DMS153 treated with DMSO at 0.1 percent for 48 hours (cell line): ENCODE data around the gene TANGO2.

Source experiments
- DNase-seq: peaks from one replicate; lab custom pipeline; 2025; ENCODE audit not compliant: unreplicated experiment; lab: John Stamatoyannopoulos, UW

TANGO2 gene

DNA sequence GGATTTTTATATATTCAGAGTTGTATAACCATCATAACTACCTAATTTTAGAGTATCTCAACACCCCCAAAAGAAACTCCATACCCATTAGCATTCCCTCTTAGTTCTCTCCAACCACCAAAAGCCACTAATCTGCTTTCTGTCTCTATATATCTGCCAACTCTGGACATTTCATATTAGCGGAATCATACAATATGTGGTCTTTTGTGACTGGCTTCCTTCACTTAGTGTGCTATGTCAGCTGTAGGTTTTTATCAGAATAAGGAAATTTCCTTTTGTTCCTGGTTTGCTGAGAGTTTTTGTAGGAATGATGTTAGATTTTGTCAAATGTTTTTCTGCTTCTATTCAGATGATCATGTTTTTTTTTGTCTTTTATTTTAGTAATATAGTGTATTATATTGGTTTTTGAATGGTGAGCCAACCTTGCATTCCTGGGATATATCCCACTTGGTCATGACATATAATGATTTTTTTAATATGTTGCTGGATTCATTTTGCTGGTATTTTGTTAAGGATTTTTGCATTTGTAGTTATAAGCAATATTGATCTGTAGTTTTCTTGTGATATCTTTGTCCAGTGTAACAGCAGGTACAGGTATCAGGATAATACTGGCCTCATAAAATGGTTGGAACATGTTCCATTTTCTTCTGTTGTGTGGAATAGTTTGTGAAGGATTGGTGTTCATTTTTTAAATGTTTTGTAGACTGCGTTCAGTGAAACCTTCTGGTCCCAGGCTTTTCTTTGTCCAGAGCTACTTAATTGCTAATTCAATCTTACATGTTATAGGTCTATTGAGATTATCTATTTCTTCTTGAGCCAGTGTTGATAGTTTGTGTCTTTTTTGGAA lies 75.9 kb downstream of the TANGO2 start:
- no peak for DNase-seq

DNA sequence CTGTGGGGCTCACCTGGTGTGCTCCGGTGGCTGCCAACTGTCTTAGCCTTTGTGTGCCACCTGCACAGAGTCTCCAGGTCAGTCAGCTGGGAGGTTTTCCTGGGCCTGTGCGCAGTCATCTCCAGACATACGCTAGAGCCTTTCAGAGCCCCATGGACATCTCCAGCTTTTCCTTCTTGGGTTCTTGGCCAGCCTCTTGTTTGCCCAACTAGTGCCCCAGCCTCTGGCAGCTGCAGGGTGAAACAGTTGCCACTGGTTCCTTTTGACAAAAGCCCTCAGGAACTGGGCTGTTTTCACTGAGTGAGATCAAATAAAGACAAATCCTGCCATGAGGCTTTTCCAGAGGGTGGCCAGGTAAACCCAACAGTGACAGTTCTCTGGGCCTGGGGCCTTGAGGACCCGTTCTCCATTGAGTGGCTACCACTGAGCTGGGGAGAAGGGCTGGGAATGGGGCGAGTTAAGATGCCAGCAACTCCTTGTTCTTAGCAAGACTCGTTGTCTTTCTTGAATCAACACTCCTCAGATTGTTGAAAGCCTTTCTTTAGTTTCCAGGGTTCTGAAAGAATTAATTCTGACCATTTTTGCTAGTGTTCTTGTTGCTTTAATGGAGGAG lies 78.3 kb downstream of the TANGO2 start:
- no peak for DNase-seq

DNA sequence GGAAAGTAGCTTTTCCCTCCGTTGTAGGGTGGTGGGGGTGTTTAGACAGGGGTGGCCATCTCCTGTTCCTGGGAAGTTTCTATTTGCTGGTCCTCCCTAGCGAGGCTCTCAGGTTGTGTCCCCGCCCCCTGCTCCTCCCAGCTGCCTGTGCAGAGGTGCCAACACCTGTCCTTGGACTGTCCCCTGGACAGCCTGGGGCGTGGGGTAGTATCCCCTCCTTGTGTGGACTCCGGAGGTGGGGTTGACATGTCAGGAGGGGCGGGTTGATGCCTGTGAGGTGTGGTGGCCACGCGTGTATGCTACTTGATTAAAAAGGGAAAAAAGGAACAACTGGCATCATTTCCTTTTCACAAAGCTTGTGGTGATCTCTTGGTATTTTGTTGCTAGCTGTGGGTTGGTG lies 80.7 kb downstream of the TANGO2 start:
- DNase-seq: no peak

DNA sequence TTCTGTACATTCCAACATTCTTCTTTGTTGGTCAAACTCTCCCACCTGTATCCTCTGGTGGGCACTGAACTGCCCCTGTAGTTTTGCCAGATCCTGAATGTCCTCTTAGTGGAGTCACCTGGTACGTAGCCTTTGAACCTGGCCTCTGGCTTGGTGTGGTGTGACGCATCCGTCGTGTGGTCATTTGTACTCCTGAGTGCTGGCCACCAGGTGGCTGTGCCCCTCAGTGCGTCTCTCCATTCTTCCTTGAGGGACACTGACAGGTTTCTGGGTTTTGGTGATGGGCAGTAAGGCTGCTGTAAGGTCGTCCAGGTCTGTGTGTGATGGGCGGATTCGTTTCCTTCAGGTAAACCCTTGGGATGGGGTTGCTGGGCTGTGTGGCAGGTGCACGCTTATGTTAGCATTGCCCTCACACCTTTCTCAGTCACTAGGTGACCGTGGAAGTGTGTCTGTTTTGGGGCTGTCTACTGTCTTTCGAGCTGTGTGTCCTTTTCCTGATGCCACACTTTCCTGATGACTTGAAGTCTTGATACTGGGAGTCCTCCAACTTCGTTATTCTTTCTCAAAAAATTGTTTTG lies 81.4 kb downstream of the TANGO2 start:
- no peak for DNase-seq

DNA sequence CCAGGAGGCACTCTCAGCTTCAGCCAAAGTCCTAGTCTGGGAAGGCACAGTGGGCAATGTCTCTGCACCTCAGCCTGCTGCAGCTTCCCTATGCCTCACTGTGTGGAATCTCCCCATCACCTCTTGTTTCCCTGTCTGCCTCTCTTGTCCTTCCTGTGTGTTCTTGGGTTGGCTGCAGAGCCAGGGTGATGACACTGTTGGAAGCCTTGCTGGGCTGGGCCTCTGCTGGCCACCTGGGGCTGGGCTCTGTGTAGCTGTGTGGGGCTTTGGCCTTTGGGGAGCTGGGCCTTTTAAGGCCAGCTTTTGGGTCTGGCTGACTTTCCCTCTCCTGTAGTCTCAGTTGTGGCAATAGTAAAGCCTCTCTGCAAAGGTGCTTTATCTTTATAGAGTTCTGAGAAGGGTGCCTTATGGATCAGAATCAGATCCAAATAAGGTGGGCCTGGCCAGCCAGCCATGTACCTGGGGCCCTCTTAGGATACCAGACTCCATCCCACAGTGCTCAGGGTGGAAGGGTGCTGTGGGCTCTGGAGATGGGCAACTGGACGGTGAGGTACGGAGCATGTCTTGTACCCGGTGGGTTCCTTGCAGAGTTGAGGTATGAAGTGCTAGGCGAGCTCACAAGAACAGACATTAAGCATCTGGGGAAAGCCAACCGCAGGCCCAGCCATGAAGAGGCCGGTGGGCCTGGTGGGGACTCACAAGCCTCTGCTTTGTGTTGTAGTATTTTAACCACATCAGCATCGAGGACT lies 84.7 kb downstream of the TANGO2 start:
- no peak for DNase-seq

DNA sequence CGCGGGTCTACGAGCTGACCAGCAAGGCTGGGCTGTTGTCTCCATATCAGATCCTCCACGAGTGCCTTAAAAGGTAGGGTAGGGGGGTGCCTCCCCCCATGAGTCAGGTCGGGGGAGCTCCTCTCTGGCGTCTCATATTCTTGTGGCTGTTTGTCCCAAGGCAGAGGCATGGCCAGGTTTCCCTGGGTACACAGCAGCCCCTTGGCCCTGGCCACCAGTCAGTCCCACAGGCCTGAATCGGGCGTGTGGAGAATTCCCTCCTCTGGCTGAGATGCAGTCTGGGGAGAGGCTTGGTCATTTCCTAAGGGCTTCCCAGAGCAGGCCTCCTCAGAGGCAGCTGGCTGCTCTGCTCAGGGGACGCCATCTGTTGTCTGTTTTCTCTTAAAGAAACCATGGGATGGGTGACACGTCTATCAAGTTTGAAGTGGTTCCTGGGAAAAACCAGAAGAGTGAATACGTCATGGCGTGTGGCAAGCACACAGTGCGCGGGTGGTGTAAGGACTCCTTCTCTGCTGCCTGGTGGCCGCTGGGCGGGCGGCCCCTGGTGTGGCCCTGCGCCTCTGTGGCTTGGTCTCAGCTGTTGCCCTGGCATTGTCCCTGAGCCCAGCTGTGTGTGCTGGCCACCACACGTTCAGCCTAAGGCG lies 85.4 kb downstream of the TANGO2 start:
- no peak for DNase-seq

DNA sequence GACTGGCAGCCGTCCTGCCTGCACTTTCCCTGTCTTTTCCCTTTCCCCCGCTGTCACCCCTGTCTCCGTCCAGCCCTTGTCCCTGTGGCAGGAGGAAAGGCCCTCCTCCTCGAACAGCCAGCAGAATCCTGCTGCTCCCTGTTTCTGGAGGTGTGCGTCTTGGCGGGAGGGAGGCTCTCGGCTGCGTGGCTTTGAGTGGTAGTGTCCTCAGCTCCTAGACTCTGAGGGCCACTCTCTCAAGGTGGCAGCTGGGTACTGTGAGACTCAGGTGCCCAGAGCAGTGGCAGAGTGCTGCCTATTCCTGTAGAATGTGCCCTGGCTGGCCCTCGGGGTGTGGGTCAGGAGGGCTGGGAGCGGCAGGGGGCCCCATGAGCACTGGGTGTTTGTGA lies 85.9 kb downstream of the TANGO2 start:
- DNase-seq: no peak

DNA sequence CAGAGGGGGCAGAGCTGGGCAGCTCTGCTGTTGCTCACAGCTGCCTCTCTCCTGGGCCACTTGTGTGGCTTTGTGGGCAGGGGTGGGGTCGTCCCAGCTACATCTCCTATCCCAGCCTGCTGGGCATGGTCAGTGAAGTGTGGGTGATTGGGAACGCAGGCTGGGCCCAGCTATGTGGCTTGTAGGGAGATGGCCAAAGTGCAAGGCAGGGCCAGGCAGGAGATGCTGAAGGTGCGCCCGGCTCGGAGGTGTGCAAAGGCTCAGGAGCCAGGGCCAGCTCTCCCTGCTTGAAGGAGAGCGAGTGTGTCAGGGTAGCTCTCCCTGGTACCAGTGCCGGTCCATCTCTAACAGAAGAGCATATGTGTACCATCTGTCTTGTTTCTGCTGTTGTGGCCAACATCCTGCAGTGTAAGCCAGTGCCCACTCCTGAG lies 86.6 kb downstream of the TANGO2 start:
- DNase-seq: no peak

DNA sequence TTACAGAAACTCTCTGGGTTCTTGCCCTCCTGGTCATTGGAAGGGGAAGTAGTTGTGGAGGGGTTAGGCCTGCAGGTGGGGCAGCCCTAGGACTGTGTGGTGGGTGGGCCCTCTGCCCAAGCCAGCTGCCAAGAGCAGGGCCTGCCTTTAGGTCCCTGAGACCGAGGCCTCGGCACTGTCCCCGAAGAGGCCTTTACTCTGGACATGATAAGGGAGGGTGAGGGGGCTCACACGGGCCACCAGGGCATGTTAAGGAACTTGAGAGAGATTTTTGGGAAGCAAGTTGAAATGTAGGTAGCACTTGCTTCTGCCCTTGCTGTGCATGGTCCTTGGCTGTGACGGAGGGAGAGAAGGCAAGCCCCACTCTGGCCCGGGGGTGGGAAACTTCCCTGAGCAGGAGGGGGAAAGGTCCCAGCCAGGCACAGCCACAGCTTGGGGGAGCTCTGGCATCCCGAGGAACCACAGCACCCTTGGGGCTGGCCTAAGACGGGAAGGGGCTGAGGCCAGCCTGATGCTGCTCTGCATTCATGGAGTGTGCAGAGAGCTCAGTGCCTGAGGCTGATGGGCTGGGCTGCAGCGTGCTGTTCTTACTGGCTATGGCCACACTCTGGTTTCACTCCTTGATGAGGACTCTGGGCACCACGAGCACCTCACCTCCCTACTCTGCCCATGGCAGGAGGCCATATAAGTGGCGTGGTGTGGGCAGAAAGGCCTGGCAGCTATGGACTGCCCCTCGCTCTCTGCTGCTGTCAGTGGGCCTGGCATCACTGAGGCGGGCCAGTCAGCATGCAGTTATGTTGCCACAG lies 87.2 kb downstream of the TANGO2 start:
- DNase-seq: no peak

DNA sequence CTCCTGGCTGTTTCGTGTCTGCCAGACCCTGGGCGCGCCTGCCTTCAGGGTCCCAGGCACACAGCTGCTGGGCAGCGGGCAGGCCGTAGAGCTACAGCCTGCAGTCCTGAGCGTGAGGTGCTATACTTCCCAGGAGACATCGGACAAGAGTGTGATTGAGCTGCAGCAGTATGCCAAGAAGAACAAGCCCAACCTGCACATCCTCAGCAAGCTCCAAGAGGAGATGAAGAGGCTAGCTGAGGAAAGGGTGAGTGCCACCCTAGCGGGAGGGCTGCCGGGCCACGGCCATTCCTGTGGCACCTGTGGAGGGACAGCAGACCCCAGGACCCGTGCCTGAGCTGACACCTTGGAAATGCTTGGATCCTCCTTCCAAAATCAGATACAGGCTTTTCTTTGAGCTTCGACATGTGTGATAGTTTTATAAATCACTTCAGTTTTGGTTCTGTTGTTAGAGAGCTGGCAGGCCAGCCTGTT lies 87.9 kb downstream of the TANGO2 start:
- no peak for DNase-seq

DNA sequence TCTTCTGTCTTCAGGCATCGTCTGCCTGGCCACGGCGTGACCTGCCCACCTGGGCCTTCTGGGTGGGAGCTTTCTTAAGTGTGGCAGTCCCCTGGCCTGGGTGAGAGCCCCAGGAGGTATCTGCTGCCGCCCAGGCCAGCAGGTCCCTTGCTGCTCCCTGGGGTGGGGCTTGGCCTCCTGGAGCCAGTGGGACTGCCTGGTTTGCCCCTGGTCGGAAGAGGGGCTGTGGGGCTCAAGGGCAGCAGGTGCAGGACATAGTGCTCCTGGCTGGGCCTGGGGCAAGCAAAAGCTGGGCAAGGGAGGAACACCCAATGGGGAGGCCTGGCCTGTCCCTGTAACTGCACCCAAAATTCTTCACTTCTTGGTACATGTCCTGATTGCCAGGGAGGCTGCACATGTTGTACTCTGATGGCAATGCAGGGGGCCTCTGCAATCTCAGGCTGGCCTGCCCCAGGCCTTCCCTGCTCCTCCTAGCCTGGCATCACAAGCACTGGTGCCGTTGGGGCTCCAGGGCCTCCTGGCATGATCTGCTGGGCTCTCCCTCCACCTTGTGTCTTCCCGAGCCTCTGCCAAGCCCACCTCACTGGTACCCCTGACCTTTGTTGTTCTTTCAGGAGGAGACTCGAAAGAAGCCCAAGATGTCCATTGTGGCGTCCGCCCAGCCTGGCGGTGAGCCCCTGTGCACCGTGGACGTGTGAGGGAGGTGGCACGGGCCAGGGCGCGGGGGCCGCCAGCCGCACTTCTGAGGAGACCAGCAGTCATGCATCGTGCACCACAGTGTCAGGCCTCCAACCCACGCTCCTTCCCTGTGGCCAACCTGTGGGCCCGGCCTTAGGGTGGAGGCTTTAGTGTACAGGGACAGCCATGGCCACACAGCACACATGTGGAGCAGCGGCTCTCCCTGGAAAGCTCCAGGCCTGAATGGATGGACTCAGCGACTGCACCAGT lies 88.8 kb downstream of the TANGO2 start:
- no peak for DNase-seq

DNA sequence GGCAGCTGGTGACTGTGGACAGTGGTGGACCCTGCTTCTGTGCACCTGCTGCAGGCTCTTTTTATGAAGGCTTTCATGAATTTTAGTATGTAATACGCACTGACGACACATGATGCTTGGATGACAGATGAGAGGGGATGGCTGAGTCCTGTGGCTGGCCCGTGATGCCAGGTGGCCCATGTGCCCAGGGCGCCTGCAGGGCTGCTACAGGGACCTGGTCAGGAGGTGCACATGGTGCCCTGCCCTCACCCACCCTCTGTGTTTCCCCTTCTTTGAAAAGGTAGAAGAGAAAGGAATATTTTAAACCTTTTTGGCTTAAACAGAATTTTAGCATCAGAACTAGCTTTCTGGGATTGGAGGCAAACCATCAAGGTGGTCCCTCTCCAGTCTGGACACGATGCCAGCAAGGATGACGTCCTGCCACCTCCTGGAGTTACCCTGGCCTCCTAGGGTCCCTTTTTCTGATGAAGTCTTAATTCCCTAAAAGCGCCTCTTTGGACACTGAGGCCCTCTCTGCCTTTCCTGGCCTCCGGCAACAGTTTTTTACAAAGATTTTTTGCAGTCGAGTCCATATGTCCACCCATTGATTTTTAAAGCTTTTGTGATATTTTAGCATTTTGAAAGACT lies 89.6 kb downstream of the TANGO2 start:
- DNase-seq: no peak

DNA sequence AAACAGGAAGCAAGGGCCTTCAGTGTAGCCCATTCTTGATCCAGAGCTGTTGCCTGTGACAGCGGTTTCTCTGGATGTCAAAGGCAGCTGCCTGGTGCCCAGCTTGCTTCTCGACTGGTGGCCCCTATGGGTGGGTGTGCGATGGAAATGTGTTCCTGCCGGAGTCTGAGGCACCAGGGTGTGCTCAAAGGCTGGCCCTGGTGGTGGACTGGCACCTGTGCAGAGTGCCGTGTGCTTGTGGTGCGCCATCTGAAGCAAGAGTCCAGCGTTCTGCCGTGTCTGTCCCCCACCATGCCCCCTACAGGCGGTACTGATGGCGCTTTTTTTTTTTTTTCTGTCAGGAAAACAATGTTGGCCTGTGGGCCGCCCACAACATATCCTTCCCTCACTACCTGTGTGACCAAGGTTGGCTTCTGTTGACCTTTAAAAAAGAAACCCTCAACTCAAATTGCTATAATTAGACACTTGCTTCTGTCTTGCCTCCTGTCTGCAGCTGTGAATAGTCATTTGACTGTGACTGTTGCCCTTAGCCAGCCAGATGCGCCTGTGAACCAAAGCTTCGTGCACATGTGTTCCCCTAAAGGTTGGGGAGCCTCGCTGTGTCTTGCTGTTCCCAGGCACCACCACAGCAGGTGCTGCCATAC lies 90.3 kb downstream of the TANGO2 start:
- DNase-seq: no peak

DNA sequence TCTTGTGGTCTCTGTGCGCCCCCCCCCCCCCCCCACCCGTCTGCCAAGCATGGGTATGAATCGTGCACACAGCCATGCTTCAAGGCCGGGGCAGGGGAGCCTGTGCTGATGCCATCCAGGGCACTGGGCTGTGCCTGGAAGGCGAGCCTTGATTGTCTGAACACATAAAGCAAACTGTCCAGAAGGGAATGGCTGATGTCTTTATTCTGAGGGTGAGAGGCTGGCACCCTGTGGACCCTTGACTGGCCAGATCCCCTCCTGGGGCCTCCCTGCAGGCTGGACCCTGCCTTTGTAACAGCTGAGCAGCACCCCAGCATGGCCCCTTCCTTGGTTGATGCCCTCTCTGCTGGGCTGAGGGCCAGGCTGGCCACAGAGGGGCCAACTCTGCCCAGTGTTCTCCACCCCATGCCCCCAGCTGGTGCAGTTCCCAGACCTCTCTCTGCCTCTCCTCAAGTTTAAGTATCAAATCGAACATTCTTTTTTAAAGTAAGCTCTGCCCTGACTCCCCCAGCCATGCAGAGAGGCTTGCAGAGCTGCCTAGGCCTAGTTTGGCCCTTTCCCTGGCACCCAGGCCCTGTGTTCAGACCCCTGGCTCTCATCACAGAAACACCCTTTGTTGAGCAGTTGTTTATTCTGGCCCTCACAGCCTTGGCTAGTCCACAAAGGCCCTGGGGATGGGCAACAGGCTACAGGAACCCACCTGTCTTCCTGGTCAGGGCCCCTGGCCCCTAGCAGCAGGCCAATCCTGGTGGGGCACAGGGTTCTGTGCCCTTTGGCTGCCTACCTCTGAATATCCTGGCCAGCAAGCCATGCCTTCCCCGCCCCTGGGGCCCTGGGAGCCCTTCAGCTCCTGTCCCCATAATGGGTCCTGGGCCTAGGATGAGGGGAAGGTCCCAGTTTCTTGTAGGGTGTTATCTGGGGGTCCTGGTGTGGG lies 91.0 kb downstream of the TANGO2 start:
- DNase-seq: no peak

DNA sequence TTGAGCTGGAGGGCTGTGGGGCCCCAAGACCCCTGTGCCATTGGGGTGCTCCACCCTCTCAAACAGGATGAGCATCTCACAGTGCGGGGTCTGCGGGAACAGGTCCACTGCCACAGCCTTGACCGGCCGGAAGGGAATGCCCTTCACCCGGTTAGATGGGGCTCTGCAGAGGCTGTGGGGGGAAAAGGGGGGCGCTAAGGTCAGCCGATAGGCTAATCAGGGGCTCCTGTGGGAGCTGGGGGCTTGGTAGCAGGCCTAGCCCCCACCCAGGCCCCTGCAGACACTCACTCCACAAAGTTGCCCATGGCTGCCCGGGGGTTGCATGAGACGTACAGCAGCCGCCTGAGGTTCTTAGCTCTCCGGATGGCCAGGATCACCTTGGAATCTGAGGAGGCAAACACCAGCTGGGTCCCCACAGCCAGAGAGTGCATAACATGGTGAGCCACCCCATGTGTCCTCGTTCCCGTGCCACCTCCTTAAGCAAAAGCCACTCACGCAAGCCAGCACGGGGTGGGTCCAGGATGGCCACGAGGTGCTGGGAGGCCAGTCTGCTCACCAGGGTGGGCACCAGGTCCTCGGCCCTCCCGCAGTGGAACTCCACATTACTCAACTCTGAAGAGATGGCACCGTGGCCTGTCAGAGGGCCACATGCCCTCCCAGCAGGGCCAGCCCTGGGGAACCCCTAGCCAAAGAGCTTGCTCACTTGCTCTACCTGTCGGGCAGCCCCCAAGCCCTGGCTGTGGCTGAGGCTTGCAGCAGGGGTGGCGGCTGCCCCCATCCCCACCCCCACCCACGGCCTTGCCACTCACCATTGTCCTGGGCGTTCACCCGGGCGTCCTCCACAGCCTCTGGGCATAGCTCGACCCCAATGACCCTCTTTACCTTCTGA lies 92.0 kb downstream of the TANGO2 start:
- no peak for DNase-seq
